HG03342 (cell line): ENCODE measurements around the gene PAFAH2.
"Not testable (repeated sequence)": the region's sequence is repeated elsewhere in the genome, so short reads cannot be mapped to it uniquely, and the experiment has no call there.

Experiments
- ATAC-seq: cut with Tn5 transposase; IDR thresholded peaks from one replicate; pipeline ENCODE4 v1.9.1; 2021; ENCODE audit warnings: mild to moderate bottlenecking, moderate library complexity; ENCODE audit not compliant: unreplicated experiment

PAFAH2 gene

DNA sequence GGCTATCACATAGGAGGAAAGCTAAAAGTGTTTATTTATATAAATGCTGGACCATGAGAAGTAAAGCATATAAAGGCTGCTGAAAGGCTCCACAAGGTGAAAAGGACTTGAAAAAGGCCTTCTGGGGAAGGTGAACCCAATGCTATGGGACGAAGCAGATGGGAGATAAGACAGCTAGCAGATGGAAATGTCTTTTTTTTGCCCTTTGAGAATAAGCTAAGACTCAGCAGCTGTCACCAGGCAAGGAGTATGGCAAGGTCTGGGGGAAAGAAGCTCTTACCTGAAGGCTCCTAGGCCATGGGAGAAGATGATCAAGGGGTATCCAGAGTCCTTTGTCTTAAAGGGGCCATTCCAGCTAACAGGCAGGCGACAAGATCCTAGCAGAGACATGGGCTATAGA is 9.9 kb downstream of the PAFAH2 start:
- no peak for ATAC-seq

DNA sequence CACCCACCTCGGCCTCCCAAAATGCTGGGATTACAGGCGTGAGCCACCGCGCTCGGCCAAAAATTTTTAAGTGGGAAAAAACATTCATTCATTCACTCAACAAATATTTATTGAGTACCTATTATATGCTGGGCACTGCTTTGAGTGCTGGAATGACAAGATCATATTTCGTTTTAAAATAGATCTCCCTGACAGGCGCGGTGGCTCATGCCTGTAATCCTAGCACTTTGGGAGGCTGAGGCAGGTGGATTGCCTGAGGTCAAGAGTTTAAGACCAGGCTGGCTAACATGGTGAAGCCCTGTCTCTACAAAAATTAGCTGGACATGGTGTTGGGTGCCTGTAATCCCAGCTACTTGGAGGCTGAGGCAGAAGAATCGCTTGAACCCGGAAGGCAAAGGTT is 11.1 kb downstream of the PAFAH2 start:
- not testable (repeated sequence) for ATAC-seq

DNA sequence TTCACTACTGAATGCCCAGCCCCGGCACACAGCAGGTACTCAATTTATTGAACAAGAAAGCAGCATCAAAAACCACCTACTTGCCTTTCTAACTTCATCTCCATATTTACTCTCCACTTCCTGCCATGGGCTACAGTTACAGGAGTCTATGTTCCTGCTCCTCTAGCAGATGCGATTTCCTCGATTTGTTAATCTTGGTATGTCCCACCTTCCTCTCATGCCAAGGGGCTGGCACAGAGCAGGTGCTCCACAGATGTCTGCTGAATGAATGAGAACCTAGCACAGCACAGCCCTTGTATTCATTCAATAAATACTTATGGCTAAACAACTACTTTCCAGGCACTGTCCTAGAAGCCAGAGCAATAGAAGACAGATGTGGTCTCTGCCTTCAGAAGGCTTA is 12.2 kb downstream of the PAFAH2 start:
- no peak for ATAC-seq

DNA sequence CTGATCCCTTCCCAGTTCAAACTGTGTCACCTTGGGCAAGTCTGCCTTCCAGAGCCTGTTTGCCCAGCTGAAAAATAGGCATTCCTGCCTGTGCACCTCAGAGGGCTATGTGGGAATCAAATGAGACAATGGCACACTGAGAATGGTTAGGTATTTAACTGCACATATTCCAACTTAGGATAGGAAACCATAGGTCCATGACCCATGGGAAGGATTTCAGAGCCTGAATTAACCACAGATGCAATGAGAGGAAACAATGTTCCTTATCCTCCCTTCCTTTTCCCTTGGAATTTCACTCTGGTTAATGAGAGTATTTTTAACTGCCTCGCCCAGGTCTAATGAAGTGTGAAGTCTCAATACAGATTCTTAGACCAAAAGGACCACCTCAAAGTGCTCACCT is 12.7 kb downstream of the PAFAH2 start:
- no peak for ATAC-seq

DNA sequence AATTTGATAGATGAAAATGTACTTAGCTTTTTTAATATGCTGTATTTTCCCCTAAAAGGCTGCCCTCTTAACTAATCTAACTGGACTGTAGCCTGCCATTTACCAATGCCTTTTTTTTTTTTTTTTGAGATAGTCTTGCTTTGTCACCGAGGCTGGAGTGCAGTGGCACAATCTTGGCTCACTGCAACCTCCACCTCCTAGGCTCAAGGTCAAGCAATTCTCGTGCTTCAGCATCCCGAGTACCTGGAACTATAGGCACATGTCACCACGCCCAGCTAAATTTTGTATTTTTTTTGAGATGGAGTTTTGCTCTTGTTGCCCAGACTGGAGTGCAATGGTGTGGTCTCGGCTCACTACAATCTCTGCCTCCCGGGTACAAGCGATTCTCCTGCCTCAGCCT is 18.7 kb downstream of the PAFAH2 start:
- no peak for ATAC-seq

DNA sequence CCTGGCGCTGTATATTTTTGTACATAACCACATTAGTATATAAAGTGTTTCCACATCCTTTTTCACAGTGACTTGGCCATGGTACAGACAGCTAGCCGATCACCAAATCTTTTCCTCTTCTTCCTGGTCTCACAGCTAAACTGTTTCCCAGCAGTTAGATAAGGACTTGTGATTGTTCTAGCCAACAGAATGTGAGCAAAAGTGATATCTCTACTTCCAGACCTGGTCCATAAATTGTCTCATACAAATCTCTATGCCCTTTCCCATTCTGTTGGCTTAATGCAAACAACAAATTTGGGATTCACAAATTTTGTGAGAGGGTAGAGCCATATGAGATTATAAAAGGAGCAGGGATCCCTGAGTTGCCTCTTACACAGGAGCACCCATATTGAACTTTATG is 19.5 kb downstream of the PAFAH2 start:
- no peak for ATAC-seq

DNA sequence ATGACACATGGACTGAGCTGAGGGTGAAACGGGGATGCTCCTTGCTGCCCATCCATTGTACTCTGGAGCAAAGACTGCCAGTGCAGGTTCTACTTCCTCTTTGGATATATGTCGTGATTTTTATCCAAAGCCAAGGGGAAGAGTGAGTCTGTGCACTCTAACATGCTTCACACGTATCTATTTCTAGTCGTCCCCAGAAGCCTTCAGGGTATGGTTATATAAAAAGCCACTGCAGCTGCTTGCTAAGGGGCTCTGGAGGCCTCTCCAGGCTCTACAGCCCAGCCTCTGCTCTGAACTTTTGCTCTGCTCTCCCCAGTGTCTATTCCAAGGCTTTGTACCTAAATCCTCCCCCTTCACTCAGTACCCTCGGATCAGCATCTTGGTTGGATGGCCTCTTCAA is 20.1 kb downstream of the PAFAH2 start:
- ATAC-seq: no peak

DNA sequence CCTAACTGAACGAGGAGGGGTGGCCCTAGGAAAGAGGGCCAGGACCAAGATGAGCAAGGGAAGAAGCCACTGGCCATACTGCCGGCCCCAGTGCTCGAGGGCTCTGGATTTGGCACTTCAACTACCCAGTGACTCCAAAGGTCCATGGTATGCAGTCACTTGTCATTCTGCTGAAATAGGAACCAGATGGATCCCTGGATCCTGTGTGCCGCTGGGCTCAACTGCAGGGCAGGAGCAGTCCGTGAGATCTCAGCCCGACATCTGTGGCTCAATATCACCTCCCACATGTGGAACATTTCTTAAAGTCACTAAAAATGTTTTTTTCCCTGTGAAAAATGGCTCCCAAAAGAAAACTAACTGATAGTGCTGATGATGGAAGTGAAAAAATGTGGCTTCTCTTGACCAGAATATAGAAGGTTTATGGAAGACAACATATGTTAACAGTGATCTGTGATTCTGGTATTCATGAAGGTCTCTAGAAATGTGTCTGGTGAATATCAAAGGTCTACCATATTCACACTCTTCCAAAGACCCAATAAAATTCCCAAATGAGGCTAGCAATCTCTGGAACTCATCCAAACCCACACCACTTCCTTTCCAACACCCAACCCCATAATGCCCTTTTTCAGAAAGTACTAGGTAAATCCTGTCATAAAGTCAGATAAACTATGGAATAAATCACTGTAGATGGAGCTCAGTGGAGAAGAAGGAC is 24.1 kb downstream of the PAFAH2 start:
- no peak for ATAC-seq

DNA sequence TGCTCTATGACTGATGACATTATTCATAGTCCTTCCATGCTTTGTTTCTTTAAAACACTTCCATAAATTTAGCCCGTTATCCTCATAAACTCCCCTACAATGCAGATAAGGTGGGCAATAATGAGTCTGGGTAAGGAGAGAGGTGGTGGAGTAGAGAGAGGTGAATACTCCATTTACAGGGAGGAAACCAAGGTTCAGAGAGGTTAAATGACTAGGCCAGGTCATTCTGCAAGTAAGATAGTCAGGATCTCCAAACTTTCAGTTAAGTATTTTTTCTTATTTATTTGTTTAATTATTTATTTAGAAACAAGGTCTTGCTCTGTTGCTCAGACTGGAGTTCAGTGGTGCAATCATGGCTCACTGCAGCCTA is 26.1 kb downstream of the PAFAH2 start:
- no peak for ATAC-seq

DNA sequence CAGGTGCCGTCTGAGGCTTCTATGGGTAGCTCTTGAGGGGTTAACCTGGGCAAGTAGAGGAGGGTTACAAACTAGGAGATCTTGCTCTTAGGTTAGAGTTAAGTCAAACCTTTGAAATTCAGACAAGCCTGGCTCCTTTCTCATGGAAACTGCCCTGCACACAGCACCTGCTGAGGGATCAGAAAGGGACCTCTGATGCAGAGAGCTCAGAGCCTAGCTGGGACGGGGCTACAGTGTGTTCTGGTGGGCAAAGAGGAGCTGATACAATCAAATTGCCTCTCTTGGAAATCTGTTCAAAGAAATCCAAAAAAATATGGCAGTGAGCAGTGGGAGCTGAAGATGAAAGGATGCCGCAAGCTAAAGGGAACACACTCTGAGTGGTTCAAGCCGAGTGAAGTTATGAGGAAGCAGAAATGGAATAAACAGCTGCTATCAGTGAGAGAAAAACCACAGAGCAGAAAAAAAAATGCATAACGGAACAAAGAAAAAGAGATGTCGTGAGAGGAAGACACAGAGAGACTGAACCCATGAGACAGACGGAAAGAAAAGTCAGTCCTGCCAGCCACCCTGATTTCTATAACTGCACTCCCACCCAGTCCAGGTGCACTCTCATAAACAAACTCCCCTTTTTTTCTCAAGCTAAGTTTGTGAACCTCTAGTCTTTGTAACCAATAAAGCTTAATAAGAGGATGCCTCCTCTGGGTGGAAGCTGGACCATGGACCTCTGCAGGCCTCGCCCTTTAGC is 26.6 kb downstream of the PAFAH2 start:
- ATAC-seq: no peak

DNA sequence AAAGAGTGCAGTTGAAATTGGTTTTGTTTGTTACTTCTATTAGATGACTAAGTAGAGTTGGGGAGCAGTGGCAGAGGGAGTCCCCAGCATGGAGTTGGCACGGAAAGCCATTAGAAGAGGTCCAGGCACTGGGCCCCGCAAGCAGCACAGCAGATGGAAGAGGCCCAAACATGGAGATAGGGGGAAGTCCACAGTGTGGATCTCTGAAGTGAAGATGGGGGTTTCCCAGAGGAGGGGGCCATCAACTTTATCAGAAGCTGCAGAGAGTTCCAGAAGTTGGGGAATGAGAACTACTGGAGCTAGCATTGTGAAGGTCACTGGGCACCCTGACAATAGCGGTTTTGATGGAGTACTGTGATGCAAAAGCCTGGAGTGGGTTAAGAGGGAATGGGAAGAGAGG is 30.6 kb downstream of the PAFAH2 start:
- no peak for ATAC-seq

DNA sequence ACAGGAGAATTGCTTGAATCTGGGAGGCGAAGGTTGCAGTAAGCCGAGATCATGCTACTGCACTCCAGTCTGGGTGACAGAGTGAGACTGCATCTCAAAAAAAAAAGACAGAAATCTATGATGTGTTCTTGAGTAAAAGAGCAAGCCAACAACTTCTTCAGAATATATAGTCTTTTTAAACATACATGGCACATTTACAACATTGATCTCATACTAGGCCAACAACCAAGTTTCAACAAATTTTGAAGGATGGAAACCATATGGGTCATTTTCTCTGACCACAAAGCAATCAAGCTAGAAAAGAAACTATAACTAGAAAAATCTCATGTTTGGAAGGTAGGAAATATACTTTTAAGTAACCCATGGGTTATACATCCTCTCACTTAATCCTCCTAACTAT is 38.3 kb downstream of the PAFAH2 start:
- ATAC-seq: no peak

DNA sequence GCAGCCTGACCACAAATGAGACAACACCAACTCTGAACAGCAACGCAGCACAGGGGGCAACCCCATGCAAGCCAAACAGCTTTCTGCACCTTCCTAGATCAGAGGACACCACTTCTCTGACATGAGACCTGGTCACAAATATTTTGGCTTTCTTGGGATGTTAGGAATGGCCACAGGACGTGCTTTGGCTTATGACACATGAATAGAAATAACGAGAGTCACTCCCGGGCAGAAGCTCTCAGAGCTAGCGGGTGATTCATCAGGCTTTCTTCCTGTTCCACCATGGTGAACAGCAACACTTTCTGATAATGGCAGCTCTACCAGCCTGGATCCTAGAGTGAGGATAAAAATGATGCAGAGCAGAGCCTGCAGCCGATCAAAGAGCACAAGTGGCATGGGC is 39.4 kb downstream of the PAFAH2 start:
- no peak for ATAC-seq

DNA sequence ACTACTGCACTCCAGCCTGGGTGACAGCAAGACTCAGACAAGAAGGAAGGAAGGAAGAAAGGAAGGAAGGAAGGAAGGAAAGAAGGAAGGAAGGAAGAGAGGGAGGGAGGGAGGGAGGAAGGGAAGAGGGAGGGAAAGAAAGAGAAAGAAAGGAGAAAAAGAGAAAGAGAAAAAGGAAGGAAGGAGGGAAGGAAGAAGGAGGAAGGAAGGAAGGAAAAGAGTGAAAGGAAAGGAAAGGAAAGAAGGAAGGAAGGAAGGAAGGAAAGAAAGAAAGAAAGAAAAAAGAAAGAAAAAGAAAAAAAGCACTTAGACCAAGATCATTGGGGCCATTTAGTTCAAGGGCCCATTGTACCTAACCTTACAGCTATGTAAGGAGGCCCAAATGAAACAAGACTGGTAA is 42.3 kb downstream of the PAFAH2 start:
- ATAC-seq: no peak

DNA sequence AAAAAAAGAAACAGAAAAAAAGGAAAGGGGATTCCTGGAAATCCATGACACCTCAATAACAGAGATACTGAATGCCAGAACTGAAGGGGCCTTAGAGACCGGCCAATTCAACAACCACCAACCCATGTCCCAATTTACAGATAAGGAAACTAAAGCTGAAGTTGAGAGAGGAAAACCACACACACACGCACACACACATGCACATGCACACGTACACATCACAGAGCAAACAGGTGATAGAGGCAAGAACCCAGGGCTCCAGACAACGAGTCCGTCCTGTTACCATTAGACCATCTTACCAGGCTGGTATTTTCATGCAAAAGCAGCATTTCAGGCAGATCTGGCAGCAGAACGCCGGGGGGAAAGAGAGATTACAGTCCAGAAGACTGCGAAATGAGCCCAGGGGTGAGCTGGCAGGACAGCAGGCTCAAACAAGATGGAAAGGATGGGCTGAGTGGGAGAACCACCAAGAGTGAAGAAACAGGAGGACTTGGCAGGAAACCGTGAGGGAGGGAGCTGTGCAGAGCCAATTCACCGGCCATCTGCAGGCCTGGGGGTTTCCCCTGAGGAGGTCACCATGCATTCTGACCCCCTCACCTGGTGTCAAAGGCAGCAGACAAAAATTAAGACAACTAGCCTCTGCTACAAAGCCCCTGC is 43.5 kb downstream of the PAFAH2 start:
- no peak for ATAC-seq

DNA sequence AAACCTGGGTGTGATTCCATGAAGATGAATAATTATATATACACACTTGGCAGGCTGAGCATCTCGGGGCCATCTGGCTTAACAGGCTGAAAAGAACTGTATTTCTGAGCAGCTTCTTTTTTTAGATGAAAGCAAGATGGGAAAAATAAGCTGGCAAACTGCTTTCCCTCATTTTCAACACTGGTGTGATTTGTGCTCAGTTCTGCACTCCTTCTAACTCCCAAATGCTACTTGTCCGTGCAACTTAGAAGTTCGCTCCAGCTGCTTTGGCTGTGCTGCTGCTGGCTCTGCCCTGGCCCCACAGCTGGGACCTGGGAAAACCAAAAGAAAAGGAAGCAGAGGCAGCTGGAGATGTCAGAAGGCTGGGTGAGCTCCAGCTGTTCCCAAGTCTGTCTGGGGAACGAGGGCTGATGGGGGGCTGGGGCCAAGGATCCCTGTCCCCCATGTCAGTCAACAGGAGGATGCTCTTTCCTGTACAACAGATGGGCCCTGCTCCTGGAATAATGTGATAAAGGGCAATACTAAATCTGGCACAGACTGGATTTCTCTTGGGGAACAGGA is 44.9 kb downstream of the PAFAH2 start:
- no peak for ATAC-seq

DNA sequence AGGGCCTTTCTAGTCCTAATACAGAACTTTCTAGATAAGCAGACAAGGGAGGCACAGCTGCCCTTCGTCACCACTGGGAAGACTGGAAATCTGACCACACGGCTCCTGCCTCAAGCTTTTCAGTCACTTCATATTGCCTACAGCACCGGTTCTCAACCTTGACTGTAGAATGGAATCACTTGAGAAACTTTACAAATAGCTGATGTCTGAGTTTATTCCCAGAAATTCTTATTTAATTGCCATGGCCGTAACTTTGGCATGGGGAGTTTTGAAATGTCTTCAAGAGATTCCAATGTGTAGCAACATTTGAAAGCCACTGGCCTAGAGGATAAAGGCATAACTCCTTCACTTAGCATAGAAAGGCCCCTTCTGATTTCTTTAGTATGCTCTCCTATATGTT is 49.2 kb downstream of the PAFAH2 start:
- no peak for ATAC-seq

DNA sequence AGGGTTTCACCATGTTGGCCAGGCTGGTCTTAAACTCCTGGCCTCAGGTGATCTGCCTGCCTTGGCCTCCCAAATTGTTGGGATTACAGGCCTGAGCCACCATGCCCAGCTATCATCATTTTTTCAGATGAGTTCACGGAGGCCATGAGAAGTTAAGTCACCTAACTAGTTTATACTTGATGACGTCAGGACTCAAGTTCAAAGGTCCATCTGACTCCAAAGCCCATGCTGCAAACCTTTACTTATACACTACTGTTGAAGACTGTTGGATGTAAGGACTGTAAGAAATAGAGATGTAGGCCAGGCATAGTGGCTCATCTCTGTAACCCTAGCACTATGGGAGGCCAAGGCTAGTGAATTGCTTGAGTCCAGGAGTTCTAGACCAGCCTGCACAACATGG is 50.8 kb downstream of the PAFAH2 start:
- ATAC-seq: no peak

DNA sequence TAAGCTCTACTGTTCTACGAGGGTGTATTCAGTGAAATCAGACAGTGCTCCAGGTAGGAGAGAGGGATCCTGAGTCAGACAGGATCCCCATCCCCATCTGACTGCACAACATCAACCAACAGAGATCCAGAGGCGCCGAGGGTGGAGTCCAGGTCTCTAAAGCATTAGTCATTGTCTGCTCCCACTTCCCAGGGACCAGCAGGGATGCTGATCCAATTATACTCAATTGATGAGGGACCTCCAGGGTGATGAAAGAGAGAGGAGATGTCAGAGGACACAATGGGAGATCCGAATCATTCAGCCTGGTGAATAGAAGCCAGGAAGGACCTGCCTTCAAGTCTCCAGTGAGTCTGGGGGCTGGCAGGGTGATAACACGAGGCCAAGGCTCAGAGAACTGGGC is 52.1 kb downstream of the PAFAH2 start:
- ATAC-seq: no peak

DNA sequence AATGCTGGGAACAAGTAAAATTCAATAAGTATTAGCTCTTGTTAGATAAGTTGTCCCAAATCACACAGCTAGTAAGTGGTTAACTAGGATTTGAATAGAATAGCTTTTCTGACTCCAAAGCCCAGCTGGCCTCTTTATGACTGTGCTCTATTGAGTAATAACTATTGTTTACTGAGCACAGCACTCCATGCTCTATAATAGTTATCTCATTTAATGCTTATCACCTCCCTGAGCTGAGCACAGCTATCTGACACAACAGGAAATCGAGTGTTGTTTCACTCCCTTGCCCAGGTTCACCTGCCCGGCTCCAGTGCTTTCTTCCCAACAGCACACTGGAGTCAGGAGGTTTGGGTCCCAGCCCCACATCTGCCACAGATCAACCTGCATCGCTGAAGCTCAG is 52.9 kb downstream of the PAFAH2 start:
- no peak for ATAC-seq

DNA sequence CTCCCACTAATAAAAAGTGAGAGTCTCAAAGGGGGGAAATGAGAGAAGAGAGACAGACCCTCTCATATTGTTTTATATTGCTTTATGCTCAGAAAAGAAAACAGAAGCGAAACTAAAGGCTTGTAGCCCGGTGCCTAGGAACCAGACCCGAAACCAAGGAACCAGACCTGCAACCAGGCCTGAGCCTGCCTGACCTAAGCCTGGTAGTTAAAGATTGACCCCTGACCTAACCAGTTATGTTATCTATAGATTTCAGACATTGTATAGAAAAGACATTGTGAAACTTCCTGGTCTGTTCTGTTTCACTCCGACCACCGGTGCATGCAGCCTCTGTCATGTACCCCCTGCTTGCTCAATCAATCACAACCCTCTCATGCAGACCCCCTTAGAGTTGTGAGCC is 54.4 kb downstream of the PAFAH2 start:
- ATAC-seq: not testable (repeated sequence)

DNA sequence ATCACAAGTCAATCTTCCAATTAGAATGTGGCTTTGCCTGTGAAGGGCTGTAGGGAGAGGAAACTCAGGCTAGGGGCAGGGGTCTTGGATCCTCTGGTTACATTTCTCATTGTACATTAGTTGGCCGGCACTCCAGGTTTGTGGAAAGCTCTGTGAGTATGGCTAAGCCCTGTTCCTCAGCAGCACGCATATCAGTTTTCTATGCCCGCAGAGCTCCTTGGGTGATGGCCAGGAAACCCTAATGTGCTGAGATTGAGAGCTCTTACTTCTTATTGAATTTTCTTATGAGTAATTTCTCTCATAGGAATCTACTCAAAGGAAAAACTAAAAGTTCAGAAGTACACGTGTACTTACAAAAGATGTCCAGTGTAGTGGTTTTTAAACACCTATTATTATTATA is 60.9 kb downstream of the PAFAH2 start:
- ATAC-seq: no peak
